HG03575 (cell line): ENCODE measurements around the gene NOTCH3.

Experiments
- ATAC-seq: cut with Tn5 transposase; IDR thresholded peaks from one replicate; pipeline ENCODE4 v1.9.1; 2021; ENCODE audit not compliant: unreplicated experiment, insufficient number of reproducible peaks, low FRiP score; ENCODE audit errors: extremely low read depth

NOTCH3 gene

DNA sequence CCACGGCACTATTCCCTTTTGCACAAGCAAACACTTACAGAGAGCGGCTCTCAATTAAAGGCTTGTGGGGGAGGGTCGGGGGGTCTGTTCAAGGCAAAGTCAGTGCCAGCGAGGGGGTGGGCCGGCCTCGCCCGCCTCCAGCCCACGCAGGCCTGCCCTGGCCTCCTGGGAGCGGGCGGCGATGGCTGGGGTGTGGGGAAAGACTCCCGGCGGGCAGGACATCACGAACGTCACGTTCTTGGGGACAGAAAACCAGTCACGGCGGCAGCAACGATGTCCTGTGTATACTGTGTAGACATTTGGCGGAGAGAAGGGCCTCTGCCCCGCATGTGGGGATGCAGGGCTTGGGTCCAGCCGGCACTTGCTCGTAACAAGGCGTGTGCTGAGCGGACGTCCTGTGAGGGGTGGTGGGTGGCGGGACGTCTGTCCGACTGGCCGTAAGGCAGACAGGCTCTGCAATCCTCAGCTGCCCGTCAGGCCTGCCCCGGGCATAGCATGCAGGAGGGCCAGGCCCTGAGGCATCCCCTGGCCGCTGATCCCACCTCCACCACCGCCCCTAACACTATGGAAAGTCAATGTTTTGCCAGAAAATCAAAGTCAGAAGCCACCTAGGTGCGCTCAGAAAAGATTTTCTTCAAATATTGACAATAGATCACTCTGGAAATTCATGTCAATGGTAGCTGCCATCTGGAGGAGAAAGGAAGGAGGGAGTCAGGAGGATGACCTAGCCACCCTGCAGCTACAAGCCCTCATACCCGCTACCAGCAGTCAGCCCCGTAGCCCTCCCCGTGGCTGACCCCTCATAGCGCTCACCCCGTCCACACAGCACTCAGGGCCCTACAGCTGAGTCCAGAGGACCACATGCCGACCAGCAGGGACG is 37.2 kb upstream of the NOTCH3 start:
- no peak for ATAC-seq

DNA sequence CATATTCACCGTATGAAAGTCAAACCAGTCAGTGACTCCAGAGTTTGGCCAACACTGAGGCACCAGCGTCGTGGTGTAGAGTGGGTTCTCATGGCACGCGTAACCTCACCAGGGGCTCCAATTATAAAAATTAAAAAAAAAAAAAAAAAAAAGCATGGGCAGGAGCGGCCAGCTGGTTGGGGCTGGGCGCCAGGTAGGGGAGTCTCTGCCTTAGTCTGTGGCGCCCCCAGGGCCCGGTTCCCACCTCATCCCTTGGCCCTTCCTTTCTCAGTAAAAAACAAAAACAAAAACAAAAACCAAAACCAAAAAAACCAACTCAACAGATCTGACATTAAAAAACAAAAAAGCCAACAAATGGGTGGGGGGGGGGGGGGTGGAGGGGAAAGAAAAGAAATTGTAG is 36.1 kb upstream of the NOTCH3 start:
- no peak for ATAC-seq

DNA sequence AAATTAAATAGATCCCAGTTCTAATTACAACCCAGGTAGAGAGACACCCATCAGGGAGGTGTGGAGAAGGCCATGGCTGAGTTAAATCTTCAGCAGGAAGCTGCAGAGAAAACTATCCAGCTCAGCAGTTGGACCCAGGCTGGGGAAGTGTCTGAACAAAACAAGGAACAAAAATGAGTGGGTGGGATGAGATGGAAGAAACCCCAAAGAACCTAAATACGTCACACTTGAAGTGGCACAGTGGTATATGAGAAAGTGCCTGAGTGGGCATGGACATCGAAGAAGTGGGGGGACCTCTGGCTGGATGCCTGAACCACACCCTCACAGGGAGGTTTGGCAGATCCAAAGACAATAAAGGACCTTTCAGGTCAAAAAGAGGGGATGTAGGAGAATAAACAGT is 35.0 kb upstream of the NOTCH3 start:
- ATAC-seq: no peak

DNA sequence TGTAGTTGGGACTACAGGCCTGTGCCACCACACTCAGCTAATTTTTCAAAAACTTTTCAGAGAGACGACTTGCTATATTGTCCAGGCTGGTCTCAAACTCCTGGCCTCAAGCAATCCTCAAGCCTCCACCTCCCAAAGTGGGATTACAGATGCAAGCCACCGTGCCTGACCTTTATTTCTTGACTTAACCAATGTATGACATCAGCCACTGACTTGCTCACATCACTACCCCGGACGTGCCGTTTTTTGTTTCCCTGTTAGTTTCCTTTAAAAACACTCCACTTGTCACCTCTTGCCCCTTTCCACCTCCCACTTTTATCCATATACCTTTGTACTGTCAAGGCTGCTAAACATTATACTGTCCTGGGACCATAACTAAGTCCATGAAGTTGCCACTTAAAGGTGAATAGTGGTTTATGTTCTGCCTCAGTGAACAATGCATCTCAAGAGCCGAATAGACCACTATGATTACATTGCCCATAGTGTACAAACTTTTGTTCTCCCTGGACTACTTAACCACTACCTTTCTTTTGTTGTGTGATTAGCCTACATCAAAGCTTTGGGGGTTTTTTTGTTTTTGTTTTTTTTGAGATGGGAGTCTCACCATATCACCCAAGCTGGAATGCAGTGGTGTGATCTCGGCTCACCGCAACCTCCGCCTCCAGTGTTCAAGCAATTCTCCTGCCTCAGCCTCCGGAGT is 33.8 kb upstream of the NOTCH3 start:
- ATAC-seq: no peak

DNA sequence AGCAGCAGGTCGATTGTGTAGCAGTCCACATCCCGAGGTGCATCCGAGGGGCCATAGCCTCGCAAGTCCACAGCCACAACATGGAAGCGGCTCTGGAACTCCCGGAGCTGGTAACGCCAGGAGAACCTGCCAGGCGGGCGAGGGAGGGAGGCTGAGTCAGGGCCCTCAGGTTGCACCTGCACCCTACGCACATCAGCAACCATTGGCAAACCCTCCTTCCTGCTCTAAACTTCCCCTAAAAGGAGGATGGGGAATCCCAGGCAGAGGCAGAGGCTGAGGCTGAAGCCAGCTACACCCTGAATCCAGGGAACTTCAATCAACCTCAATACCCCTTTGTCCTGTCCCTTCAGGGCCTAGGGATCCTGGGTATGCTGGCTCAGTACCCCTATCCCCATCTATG is 30.5 kb upstream of the NOTCH3 start:
- ATAC-seq: no peak

DNA sequence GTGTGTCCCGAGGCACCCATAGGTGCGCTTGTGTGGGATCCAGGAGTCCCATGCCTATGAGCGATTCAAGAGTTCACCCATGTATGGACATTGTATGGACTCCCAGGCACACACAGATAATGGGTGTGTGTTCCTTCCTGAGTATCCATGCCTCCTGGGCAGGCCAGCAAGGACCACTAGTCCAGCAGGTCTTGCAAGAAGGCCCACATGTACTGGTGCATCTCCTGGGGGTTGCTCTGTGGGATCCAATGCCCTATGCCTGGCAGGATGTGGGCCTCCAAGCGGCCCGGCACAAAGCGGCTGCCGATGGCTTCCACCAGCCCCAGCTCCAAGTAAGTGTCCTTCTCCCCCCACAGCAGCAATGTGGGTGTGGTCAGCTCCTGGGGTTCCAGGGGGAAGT is 26.5 kb upstream of the NOTCH3 start:
- no peak for ATAC-seq

DNA sequence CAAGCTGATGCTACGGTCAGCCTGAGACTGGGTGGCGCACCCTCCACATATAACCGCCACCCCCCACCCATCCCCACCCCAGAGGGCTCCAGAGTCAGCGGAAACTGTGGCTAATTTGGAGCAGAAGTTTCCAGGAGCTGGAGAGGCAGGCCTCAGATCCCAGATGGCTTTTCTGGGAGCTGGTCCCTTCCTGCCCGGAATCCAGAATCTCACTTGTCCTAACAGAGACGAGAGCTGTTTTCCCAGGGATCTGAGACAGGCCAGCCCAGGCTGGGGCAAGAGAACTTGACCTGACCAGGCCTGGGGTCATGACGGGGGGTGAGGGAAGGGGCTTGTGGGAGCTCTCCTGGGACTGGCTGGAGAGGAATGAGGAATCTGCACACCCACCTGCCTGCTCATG is 25.0 kb upstream of the NOTCH3 start:
- no peak for ATAC-seq

DNA sequence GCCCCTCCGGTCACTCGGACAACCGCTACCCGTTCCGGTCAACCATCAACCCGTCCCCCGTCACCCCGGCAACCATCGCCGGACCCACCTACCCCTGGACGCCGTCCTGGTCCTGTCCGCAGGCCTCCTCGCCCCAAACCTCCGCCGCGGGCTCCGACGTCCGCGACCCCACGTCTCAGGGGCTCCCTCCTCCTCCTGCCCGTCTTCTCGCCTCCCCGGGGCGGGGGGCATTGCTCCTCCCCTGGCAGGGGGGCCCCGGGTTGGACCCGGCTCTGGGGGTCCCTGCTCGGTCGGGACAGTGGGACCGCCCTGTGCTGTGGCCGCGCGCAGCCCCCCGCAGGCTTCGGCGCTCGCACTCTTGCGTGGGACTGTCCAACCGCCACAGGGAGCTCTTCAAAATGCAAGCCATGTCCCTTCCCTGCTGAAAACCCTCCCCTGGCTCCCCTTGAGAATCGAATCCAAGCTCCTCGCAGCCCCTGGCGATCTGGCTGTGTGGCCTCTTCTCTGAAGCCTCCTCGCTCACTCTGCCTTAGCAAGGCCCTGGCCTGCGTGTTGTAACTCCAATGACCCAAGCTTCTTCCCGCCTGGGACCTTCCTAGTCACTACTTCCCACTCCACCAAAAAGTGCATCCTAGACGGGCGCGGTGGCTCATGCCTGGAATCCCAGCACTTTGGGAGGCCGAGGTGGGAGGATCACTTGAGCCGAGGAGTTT is 23.0 kb upstream of the NOTCH3 start:
- no peak for ATAC-seq

DNA sequence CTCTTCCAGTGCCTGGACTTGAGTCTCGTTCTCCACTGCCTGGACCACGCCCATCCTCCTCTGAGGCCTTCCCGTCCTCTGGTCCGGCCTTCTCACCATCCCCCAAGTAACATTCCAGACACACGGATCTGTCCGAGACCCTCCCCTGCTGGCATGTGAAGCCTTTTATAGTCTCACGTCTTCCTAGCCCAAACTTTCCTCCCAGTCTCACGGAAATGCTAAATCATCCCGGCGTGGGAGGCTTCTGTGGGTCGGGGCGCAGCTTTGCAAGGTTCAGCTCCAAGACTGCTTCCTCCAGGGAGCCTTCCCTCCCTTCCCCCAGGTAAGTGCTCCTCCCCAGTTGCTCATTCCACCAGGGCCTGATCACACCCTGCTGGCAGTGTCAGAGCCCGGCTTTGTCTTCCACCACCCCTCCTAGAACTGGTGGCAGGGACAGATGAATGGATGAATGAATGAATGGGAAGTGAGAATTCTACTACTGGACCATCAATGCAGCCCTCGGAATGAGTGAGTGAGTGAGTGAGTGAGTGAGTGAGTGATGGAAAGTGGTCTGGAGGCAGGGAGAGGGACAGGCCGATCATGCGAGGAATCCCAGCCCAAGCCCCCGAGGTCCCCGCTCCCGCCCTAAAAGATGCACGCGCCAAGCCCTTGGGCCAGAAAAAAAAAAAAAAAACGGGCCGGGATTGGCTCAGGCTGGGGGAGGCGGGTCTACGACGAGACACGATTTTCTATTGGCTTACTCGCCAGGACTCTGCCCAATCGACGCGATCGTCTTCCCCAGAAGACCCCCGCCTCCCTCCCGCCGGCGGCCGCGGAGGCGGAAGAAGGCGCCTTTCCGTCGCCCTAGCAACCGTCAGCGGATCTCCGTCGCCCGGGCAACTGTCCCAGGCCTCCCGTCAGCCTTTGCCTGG is 22.2 kb upstream of the NOTCH3 start:
- ATAC-seq: no peak

DNA sequence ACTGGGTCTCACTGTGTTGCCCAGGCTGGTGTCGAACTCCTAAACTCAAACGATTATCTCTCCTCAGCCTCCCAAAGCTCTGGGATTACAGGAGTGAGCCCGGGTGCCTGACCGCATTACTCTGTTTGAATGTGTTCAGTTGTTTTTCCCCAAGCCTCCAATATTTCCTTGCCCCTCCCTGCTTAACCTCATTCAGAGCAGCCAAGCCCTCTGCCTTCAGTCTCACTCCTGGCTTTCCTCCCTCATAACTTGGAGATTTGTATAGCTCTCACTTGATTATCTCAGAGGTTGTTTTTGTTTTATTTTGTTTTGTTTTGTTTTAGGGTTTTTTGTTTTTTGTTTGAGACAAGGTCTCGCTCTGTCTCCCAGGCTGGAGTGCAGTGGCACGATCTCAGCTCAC is 20.0 kb upstream of the NOTCH3 start:
- no peak for ATAC-seq

DNA sequence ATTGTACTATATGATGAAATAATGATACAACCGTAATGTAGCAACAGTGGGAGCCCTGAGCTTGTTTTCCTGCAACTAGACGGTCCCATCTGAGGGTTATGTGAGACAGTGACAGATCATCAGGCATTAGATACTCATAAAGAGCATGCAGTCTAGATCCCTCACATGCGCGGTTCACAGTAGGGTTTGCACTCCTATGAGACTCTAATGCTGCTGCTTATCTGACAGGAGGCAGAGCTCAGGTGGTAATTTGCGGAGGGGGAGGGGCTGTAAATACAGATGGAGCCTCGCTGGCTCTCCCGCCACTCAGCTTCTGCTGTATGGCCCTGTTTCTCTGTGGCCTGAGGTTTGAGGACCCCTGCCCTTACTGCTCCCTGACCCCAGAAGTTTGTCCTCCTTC is 17.7 kb upstream of the NOTCH3 start:
- no peak for ATAC-seq

DNA sequence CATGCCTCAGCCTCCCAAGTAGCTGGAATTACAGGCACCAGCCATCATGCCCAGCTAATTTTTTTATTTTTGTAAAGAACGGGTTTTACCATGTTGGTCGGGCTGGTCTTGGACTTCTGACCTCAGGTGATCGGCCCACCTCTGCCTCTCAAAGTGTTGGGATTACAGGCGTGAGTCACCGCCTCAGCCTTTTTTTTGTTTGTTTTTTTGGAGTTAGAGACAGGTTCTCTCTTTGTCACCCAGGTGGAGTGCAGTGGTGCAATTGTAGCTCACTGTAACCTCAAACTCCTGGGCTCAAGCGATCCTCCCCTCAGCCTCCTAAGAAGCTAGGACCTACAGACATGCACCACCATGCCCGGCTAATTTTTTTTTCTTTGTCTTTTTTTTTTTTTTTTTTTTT is 15.6 kb upstream of the NOTCH3 start:
- ATAC-seq: no peak

DNA sequence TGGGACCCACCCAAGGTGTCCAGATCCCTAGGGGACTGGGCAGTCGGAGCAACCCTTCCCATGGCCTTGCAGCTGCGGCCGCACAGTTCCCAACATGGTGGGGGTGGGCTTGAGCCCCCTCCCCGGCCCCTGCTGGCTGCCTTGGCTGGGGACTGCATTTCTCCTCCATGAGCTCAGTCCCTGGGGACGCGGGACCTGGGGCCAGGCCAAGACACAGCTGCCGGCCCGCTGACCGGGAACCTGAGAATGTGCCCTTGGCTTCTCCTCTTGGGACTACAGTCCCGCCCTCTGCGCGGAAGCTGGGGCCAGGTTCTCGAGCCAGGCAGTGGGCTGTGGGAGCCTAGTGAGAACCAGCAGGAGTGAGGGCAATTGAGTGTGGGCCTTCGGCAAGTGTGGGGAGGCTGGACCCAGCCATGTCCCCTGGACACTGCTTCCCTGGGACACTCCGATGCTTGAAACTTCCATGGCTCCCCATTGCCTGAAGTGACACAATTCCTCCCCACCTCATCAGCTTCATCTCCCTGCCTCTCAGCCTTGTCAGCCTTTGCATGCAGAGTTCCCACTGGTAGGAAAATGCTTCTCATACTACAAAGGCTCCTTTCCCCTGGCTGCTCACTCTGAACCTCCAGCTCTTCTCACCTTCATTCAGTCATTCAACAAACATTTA is 13.1 kb upstream of the NOTCH3 start:
- no peak for ATAC-seq

DNA sequence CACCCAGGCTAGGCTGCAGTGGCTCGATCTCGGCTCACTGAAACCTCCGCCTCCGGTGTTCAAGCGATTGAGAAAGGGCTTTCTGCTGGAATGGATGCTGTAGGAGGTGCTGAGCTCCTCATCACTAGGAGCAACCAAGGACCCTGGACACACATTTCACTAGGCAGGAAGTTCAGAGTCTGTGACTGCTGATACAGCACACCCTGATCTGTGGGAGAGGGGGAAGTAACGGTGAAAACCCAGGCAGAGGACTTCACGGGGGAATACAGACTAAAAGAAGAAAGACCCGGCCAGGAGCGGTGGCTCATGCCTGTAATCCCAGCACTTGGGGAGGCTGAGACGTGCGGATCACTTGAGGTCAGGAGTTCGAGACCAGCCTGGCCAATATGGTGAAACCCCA is 11.9 kb upstream of the NOTCH3 start:
- no peak for ATAC-seq

DNA sequence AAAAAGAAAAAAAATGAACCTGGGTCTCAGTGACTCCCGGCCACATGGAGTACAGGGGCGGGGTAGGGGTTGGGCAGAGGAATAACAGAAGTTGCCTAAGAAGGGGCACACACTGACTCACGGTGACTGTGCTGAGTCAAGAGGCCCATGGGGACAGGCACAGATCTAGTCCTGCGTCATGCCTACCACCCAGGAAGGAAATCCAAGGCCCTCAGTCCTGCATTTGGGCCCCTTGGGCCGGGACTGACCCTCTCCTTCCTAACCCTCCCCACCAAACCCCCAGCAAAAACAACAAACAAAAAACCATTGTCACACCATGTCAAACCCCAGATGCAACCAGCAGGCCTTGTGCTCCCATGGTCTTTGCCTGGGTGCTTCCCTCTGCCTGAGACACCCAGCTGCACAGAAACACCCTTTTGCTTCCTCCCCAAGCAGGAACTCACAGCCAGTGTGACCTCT is 9.6 kb upstream of the NOTCH3 start:
- ATAC-seq: no peak

DNA sequence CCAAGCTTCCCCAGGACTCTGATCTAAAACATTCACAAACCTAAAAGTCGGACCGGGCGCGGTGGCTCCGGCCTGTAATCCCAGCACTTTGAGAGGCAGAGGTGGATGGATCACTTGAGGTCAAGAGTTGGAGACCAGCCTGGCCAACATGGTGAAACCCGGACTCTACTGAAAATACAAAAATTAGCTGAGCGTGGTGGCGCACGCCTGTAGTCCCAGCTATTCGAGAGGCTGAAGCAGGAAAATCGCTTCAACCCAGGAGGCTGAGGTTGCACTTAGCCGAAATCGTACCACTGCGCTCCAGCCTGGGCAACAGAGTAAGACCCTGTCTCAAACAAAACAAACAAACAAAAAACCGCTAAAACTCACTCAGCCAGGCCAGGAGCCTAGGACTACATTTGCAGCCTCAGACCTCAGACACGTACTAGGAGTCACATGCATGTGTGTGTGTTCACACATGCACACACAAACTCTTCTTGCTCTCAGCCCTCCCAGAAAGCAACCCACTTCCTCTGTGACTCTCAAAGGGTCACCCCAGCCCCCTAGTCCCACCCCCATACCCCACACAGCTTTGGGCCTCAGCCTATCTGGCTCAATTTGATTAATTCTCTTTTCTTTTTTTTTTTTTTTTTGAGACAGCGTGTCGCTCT is 704 bp upstream of the NOTCH3 start:
- no peak for ATAC-seq

DNA sequence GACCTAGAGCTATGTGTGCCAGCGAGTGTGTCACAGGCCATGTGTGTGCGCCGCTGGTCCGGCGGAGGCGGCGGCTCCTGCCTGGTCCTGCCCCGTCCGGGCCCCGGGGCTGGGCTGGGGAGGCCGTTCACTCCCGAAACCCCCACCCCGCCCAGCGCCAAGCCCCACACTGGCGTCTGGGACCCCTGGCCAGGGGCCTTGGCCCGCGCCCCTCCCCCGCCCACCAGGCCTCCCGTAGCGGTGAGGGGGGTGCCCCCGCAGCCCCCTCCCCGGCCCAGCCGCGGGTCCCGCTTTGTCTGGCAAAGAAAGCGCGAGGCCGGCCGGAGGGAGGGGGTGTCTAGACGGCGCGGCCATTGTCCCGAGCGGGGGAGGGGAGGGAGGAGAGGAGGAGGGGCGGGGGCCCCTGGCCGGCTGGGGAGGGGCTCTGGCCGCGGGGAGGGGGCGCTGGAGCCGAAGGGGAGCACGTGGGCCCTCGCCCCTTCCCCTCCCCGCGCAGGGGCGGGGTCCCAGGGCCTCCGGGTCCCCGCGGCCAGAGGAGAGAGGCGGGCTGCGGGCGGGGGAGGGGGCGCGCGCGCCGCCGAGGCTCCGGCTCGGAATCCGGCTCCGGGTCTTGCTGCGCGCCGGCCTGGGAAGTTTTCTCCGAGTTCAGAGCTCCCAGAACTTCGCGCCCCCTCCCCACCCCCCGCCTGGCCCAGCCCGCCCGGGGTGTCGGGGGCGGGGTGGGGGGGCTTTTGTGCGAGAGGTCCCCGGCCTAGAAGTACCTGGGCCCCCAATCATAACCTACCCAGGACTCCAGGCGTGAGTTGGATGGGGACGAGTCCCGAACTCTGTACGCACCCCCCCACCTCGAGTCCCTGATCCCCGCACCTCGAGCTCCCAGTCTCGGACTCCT is 888 bp downstream of the NOTCH3 start:
- no peak for ATAC-seq
